Muscle layer of duodenum (tissue), 2 donors: ENCODE data around the gene SCAMP2.

Experiments
- H3K27ac ChIP-seq: one replicate; pipeline ENCODE4 v1.7.0; 2013; ENCODE audit warnings: mild to moderate bottlenecking, low read length
- H3K27me3 ChIP-seq: one replicate; pipeline ENCODE4 v1.7.0; 2013; ENCODE audit warnings: low read depth, mild to moderate bottlenecking, control low read depth, low read length
- H3K36me3 ChIP-seq, 2 donors: one replicate each; pipeline ENCODE4 v1.7.0; 2013; ENCODE audit warnings: low read length in 2 of 2, control low read depth in 1 of 2, mild to moderate bottlenecking in 1 of 2; ENCODE audit not compliant: insufficient read depth in 2 of 2, control insufficient read depth in 1 of 2
- H3K4me1 ChIP-seq, 2 donors: one replicate each; pipeline ENCODE4 v1.7.0; 2013; ENCODE audit warnings: low read length in 2 of 2, mild to moderate bottlenecking in 2 of 2, control low read depth in 1 of 2, moderate library complexity in 1 of 2; ENCODE audit not compliant: insufficient read depth in 2 of 2, control insufficient read depth in 1 of 2
- H3K4me3 ChIP-seq, 2 donors: one replicate each; pipeline ENCODE4 v1.7.0; 2013; ENCODE audit warnings: low read length in 2 of 2, low read depth in 1 of 2, mild to moderate bottlenecking in 1 of 2
- H3K9me3 ChIP-seq, 2 donors: one replicate each; pipeline ENCODE4 v1.7.0; 2013; ENCODE audit warnings: low read length in 2 of 2, control low read depth in 1 of 2, mild to moderate bottlenecking in 1 of 2; ENCODE audit not compliant: control insufficient read depth in 1 of 2
- donor health status: healthy.

SCAMP2 gene

DNA sequence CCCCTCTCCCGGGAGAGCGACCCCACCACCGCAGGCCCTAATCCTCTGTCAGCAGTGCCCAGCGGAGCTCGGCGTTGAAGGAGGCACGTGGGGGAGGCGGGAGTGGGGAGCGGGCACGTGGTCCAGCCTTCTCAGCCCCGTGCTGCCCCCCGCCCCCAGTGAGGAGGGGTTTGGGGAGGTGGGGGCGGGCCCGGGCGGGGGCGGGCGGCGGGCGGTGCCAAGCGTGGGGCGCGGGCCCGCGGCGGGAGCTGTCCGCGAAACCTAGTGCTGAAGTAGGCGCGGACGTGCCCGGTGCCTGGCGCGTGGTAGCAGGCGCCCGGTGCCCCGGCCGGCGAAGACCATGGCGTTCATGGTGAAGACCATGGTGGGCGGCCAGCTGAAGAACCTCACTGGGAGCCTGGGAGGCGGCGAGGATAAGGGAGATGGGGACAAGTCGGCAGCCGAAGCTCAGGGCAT, 46.8 kb downstream of the SCAMP2 start, which contains the start of gene CPLX3:
CPLX3 (plus strand) TSS at position 264 of the 456 bp plus-strand sequence; CDS start at position 341, 77 bp downstream.
- Histone ChIP-seq H3K9me3 (no peaks in the 10 kb centered on the region), H3K36me3 (no peaks in the 10 kb centered on the region), H3K27ac (no peak within 1 kb of the TSS), H3K4me1 (peaks cover 0 to 8% of the 10 kb centered on the region in 2 donors), H3K27me3 (peaks cover 18% of the 10 kb centered on the region), H3K4me3 (no peak within 1 kb of the TSS)

GRCh38 chr15:74825866-74826265, 47.3 kb downstream of the SCAMP2 start:
- H3K27me3 ChIP-seq, result peaks cover 18% of the 10 kb centered on the region
- H3K27ac ChIP-seq, result no peak overlapping the region
- peaks cover 0 to 8% of the 10 kb centered on the region in 2 donors for H3K4me1 ChIP-seq
- no peaks in the 10 kb centered on the region for H3K36me3 ChIP-seq
- no peaks in the 10 kb centered on the region for H3K9me3 ChIP-seq
- no peak overlapping the region for H3K4me3 ChIP-seq

GRCh38 chr15:74824976-74825375, 48.2 kb downstream of the SCAMP2 start:
- Histone ChIP-seq H3K9me3 (no peaks in the 10 kb centered on the region), H3K4me1 (peaks cover 0 to 8% of the 10 kb centered on the region in 2 donors), H3K27me3 (peaks cover 18% of the 10 kb centered on the region), H3K27ac (no peak overlapping the region), H3K36me3 (no peaks in the 10 kb centered on the region), H3K4me3 (no peak overlapping the region)

DNA sequence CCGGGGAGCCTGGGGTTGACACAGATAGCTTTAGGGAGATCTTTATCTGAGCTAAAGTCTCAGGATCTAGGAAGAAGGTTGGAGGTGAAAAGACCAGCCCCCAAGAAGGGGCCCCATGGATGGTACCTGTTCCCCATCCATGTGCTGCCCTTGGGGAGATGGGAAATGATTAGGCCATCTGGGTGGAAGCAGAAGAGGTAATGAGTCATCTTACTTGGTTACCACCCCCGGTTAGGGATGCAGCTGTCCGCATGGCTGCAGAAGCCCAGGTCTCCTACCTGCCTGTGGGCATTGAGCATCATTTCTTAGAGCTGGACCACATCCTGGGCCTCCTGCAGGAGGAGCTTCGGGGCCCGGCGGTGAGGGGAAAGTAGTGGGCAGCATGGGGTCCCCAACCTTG, 49.8 kb downstream of the SCAMP2 start:
- H3K27me3 ChIP-seq, result peaks cover 15% of the 10 kb centered on the region
- H3K4me3 ChIP-seq, result no peak overlapping the region
- H3K27ac ChIP-seq, result no peak overlapping the region

GRCh38 chr15:74822233-74822632, 50.9 kb downstream of the SCAMP2 start:
- Histone ChIP-seq H3K27me3 (peaks cover 6% of the 10 kb centered on the region), H3K36me3 (no peaks in the 10 kb centered on the region), H3K9me3 (no peaks in the 10 kb centered on the region), H3K4me1 (peaks cover 0 to 8% of the 10 kb centered on the region in 2 donors), H3K4me3 (no peak overlapping the region), H3K27ac (no peak overlapping the region)

More for the DNA sequence above, 49.8 kb downstream of the SCAMP2 start:
- Histone ChIP-seq H3K36me3 (no peaks in the 10 kb centered on the region), H3K9me3 (no peaks in the 10 kb centered on the region), H3K4me1 (peaks cover 0 to 8% of the 10 kb centered on the region in 2 donors)

- Histone ChIP-seq H3K9me3 (no peaks in the 10 kb centered on the region), H3K27me3 (peaks cover under 1% of the 10 kb centered on the region), H3K4me1 (peaks cover 0 to 5% of the 10 kb centered on the region in 2 donors), H3K36me3 (no peaks in the 10 kb centered on the region), H3K27ac (no peak overlapping the region), H3K4me3 (no peak overlapping the region)
Observed at GRCh38 chr15:74821790-74822158, 51.4 kb downstream of the SCAMP2 start.

- no peak overlapping the region for H3K4me3 ChIP-seq
- H3K4me1 ChIP-seq, result peaks cover 0 to 2% of the 10 kb centered on the region in 2 donors
- no peaks in the 10 kb centered on the region for H3K9me3 ChIP-seq
- H3K27ac ChIP-seq, result no peak overlapping the region
- no peaks in the 10 kb centered on the region for H3K36me3 ChIP-seq
- H3K27me3 ChIP-seq, result no peaks in the 10 kb centered on the region
Observed at GRCh38 chr15:74821091-74821789, 51.9 kb downstream of the SCAMP2 start.

GRCh38 chr15:74820056-74820455, 53.1 kb downstream of the SCAMP2 start:
- no peaks in the 10 kb centered on the region for H3K9me3 ChIP-seq
- peaks cover 0 to 3% of the 10 kb centered on the region in 2 donors for H3K4me1 ChIP-seq
- H3K27ac ChIP-seq, result no peak overlapping the region
- H3K27me3 ChIP-seq, result no peaks in the 10 kb centered on the region
- no peaks in the 10 kb centered on the region for H3K36me3 ChIP-seq
- no peak overlapping the region for H3K4me3 ChIP-seq

DNA sequence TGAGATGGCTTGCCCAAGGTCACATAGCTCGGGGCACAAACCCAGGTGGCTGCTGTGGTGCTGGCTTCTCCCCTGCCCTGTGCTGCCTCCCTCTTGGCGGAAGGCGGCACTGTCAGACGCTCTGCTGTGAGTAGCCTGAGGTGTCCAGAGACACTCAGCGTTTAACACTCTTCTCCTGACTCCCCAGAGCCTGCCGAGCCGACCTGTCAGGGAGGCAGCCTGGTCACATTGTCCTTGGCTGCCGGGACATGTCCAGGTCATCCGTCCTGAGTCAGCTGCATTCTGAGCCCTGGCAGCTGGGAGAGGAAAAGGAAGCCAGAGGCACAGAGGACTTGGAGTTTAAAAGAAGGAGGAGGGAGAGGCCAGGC, 55.8 kb downstream of the SCAMP2 start:
- no peaks in the 10 kb centered on the region for H3K9me3 ChIP-seq
- peaks cover 0 to 5% of the 10 kb centered on the region in 2 donors for H3K4me1 ChIP-seq
- no peak overlapping the region for H3K4me3 ChIP-seq
- no peaks in the 10 kb centered on the region for H3K36me3 ChIP-seq
- H3K27ac ChIP-seq, result no peak overlapping the region
- no peaks in the 10 kb centered on the region for H3K27me3 ChIP-seq

DNA sequence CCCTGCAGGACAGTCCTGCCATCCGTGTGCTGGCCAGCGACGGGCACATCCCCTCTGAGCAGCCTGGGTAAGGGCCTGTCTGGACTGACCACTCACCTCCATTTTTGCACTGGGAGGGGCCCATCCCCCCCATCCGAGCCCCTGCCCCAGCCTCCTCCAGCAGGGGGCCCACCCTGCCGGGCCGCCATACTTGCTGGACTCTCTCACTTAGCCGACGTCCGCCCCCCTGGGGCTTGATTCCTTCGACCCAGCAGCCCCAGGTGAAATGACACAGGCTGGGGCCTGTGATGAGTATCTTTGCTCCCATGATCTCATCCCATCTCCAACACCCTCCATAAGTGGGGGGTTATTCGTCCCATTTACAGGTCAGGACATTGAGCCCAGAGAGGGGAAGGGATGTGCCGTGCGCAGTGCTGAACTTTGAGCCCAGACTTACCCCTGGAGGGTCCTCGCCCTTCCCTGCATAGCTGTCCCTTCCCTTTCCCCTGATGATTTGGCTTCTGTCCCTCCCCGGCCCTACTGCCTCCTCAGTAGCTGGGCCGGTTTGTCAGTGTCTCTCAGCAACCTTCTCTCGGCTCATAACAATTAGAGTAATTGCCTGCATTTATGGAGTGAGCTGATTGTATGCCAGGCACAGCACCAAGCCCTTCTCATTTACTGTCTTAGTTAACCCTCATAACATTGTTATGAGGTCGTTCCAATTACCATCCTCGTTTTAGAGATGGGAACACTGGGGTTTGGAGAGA, 56.4 kb downstream of the SCAMP2 start:
- H3K27ac ChIP-seq, result no peak overlapping the region
- H3K4me3 ChIP-seq, result no peak overlapping the region
- H3K9me3 ChIP-seq, result no peaks in the 10 kb centered on the region
- no peaks in the 10 kb centered on the region for H3K27me3 ChIP-seq
- H3K4me1 ChIP-seq, result peaks cover 0 to 5% of the 10 kb centered on the region in 2 donors
- H3K36me3 ChIP-seq, result no peaks in the 10 kb centered on the region

DNA sequence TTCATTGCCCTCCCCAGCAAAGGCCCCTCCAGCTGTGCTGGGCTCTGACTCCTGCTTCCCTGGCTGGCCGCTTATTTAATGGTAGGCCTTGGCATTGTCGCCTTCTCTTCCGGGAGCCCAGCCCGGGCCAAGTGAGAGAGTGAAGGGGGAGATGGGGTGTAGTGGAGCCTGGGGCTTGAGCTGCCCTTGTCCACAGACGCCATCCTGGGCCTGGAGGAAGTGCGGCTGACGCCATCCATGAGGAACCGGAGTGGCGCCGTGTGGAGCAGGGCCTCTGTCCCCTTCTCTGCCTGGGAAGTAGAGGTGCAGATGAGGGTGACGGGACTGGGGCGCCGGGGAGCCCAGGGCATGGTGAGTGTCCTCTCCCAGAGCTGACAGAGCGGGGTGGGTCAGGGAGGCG, 57.2 kb downstream of the SCAMP2 start:
- Histone ChIP-seq H3K4me3 (no peak overlapping the region), H3K4me1 (peaks cover 0 to 5% of the 10 kb centered on the region in 2 donors)

More for the DNA sequence above, 57.2 kb downstream of the SCAMP2 start:
- Histone ChIP-seq H3K36me3 (no peaks in the 10 kb centered on the region), H3K9me3 (no peaks in the 10 kb centered on the region), H3K27ac (no peak overlapping the region), H3K27me3 (no peaks in the 10 kb centered on the region)
